SU-DHL-6 (cell line): ENCODE measurements around the gene CLEC16A.

ENCODE experiments used
- H2AFZ ChIP-seq: fragments of 200-600 bp; sonication (generic); 2 replicates; pipeline ENCODE4 v1.6.1; 2014; ENCODE audit warnings: low read depth, mild to moderate bottlenecking, moderate library complexity, mixed read lengths, antibody characterized with exemption, low read length; ENCODE audit not compliant: severe bottlenecking
- H3F3A ChIP-seq: fragments of 200-600 bp; shearing (Covaris generic); 2 replicates; pipeline ENCODE4 v1.6.0; 2016; ENCODE audit warnings: antibody characterized with exemption, mild to moderate bottlenecking; ENCODE audit not compliant: insufficient read depth
- H3K27ac ChIP-seq: fragments of 200-600 bp; sonication (generic); 2 replicates; pipeline ENCODE4 v1.5.1; 2016; ENCODE audit warnings: low read depth, mild to moderate bottlenecking, low read length, moderate library complexity, mixed read lengths
- H3K27me3 ChIP-seq: fragments of 200-600 bp; sonication (generic), shearing (Covaris generic); 2 replicates; pipeline ENCODE4 v1.6.0; 2014; ENCODE audit warnings: mild to moderate bottlenecking, low read length
- H3K36me3 ChIP-seq: fragments of 200-600 bp; sonication (generic); 2 replicates; pipeline ENCODE4 v1.6.1; 2014; ENCODE audit warnings: mild to moderate bottlenecking, low read length, mixed read lengths
- H3K4me2 ChIP-seq: fragments of 300-600, 200-600 bp; shearing (Covaris generic), sonication (generic); 2 replicates; pipeline ENCODE4 v1.6.0; 2014; ENCODE audit warnings: low read length, low read depth, mild to moderate bottlenecking; ENCODE audit not compliant: poor library complexity, severe bottlenecking
- H3K4me3 ChIP-seq: fragments of 200-600 bp; sonication (generic); 2 replicates; pipeline ENCODE4 v1.5.1; 2014; ENCODE audit warnings: antibody characterized with exemption, low read length, mild to moderate bottlenecking, mixed read lengths; ENCODE audit not compliant: insufficient read depth, poor library complexity, severe bottlenecking
- H3K79me2 ChIP-seq: fragments of 200-600 bp; sonication (generic); 2 replicates; pipeline ENCODE4 v1.6.1; 2014; ENCODE audit warnings: mild to moderate bottlenecking, low read length, moderate library complexity; ENCODE audit not compliant: insufficient read depth
- H3K9ac ChIP-seq: fragments of 200-600 bp; sonication (generic); 2 replicates; pipeline ENCODE4 v1.7.0; 2014; ENCODE audit warnings: mild to moderate bottlenecking, low read length
- H3K9me2 ChIP-seq: fragments of 200-600 bp; sonication (generic); replicated peaks from 2 replicates; pipeline ENCODE4 v1.6.1; 2014; ENCODE audit warnings: low read length; ENCODE audit not compliant: insufficient read depth
- H3K9me3 ChIP-seq: fragments of 200-600 bp; sonication (generic); 2 replicates; pipeline ENCODE4 v1.6.1; 2014; ENCODE audit warnings: low read length, mixed read lengths; ENCODE audit not compliant: insufficient read depth
- H4K20me1 ChIP-seq: fragments of 200-600 bp; sonication (generic); 2 replicates; pipeline ENCODE4 v1.6.1; 2014; ENCODE audit warnings: low read depth, mild to moderate bottlenecking, antibody characterized with exemption, low read length, moderate library complexity, mixed read lengths
- CTCF ChIP-seq: fragments of 200-600 bp; sonication (generic); IDR thresholded peaks from one replicate; pipeline ENCODE4 v1.5.1; 2017; ENCODE audit warnings: antibody characterized with exemption, mild to moderate bottlenecking, low read length, moderate library complexity; ENCODE audit not compliant: insufficient read depth, poor library complexity, severe bottlenecking
- EZH2phosphoT487 ChIP-seq: fragments of 200-600 bp; sonication (generic), shearing (Covaris generic); conservative IDR thresholded peaks from 2 replicates; pipeline ENCODE4 v1.6.1; 2018; ENCODE audit warnings: mild to moderate bottlenecking, antibody characterized with exemption, low read length, moderate library complexity, mixed read lengths

The CLEC16A gene

GRCh38 chr16:11036868-11037410, 92.6 kb downstream of the CLEC16A start:
- Histone ChIP-seq H3K9me3 (no peaks in the 10 kb centered on the region), H3K36me3 (no peaks in the 10 kb centered on the region), H3K9ac (no peak overlapping the region), H3K79me2 (no peaks in the 10 kb centered on the region), H2AFZ (no peak overlapping the region), H3K4me3 (no peak overlapping the region), H3F3A (no peaks in the 10 kb centered on the region), H3K27ac (no peak overlapping the region), H3K27me3 (no peaks in the 10 kb centered on the region), H4K20me1 (no peaks in the 10 kb centered on the region), H3K9me2 (no peaks in the 10 kb centered on the region), H3K4me2 (no peak overlapping the region)
- TF ChIP-seq CTCF, result no peak
- no peak for TF ChIP-seq EZH2phosphoT487

DNA sequence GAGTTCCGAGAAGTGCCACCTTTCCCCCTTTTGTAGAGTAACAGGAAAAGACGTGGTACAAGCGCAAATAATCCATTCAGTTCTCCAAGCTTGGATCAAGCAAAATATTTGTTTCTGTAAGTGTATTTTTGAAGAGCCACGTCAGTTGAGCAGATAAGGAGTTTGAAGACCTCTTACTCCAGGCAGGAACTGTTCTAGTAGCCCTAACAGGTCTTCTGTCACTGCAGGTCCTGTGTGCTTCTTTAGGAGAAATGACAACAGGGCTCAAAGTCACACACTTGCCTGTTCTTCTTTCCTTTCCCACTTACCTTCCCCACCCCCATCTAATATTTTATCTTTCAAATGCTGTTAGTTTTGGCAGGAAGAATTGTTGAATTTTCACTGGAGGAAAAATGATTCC, 93.9 kb downstream of the CLEC16A start:
- Histone ChIP-seq H3K9me2 (no peaks in the 10 kb centered on the region), H3K79me2 (no peaks in the 10 kb centered on the region), H3K9me3 (no peaks in the 10 kb centered on the region), H3K27me3 (no peaks in the 10 kb centered on the region), H3F3A (no peaks in the 10 kb centered on the region), H4K20me1 (no peaks in the 10 kb centered on the region), H3K36me3 (no peaks in the 10 kb centered on the region), H3K4me2 (no peak overlapping the region), H3K27ac (no peak overlapping the region), H3K9ac (no peak overlapping the region), H2AFZ (no peak overlapping the region), H3K4me3 (no peak overlapping the region)
- TF ChIP-seq EZH2phosphoT487 (no peak), CTCF (no peak)

- TF ChIP-seq CTCF, result no peak
- no peak for TF ChIP-seq EZH2phosphoT487
- Histone ChIP-seq H3K4me2 (no peak overlapping the region), H3K9me3 (no peaks in the 10 kb centered on the region), H3K4me3 (no peak overlapping the region), H3K36me3 (0 out of 2 replicates have a peak, but pooled peaks cover under 1% of the 10 kb centered on the region), H3K9ac (no peak overlapping the region), H3K9me2 (no peaks in the 10 kb centered on the region), H3K27ac (no peak overlapping the region), H3K27me3 (no peaks in the 10 kb centered on the region), H3F3A (no peaks in the 10 kb centered on the region), H2AFZ (no peak overlapping the region), H4K20me1 (no peaks in the 10 kb centered on the region), H3K79me2 (no peaks in the 10 kb centered on the region)
Measured at GRCh38 chr16:11038777-11039176, 94.4 kb downstream of the CLEC16A start.
